NK-92 (cell line): Measurements from ENCODE around the gene TRIM71.
"Not testable (repeated sequence)": the region's sequence is repeated elsewhere in the genome, so short reads cannot be mapped to it uniquely, and the experiment has no call there.

Experiments used
- DNase-seq: peaks from one replicate; lab custom pipeline; 2025; ENCODE audit not compliant: unreplicated experiment; lab: John Stamatoyannopoulos, UW

TRIM71 gene

DNA sequence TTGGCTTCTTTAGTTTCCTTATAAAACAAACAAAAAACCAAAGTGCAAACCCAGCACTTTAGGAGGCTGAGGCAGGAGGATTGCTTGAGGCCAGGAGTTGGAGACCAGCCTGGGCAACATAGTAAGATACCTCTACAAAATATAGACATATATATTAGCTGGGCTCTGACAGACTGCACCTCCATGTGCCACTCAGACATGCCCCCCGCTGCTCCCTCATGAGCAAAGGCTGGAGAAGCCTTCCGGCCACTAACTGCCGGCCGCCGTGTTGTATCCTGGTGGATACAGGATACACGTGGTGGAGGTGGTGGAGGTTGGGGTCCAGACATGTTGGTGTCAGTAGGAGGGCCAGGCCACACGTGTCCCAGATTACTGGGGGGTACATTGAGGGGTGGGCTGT lies 104.3 kb downstream of the TRIM71 start:
- DNase-seq: no peak

DNA sequence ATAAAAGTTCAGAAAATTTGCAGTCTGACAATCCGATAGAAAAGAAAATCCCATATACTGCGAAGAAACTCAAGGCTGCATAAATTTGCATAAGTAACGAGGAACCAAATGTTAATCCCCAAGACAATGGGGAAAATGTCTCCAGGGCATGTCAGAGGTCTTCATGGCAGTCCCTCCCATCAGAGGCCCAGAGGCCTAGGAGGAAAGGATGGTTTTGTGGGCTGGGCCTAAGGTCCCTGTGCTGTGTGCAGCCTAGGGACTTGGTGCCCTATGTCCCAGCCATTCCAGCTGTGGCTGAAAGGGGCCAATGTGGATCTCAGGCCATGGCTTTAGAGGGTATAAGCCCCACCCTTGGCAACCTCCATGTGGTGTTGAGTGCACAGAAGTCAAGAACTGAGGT lies 112.4 kb downstream of the TRIM71 start:
- DNase-seq: no peak

DNA sequence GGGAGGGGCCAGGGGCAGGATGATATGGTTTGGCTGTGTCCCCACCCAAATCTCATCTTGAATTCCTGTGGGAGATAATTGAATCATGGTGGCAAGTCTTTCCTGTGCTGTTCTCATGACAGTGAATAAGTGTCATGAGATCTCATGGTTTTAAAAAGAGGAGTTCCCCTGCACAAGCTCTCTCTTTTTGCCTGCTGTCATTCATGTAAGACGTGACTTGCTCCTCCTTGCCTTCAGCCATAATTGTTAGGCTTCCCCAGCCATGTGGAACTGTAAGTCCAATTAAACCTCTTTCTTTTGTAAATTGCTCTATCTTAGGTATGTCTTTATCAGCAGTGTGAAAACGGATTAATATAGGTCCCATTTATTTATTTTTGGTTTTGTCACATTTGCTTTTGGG lies 113.5 kb downstream of the TRIM71 start:
- not testable (repeated sequence) for DNase-seq

DNA sequence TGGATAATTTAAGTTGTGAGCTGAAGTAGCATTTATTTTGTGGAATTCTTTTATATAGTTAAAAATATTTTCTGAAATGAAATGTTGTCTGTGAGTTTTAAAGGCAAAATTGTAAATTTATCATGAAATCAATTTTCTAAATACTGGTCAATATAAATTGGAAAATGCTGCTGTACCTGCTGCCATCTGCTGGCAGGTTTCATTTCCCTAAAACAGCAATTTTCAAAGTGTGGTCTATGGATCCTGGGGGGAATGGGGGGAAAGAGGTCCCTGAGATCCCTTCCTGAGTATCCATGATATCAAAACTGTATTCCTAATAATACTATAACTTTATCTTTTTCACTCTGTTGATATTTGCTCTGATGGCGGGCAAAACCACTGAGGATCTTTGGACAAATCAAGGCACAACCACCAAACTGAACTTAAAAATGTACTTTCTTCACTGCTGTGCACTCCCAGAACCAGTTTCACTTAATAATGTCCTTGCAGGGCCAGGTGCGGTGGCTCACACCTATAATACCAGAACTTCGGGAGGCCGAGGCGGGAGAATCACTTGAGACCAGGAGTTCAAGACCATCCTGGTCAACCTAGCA lies 116.4 kb downstream of the TRIM71 start:
- no peak for DNase-seq

DNA sequence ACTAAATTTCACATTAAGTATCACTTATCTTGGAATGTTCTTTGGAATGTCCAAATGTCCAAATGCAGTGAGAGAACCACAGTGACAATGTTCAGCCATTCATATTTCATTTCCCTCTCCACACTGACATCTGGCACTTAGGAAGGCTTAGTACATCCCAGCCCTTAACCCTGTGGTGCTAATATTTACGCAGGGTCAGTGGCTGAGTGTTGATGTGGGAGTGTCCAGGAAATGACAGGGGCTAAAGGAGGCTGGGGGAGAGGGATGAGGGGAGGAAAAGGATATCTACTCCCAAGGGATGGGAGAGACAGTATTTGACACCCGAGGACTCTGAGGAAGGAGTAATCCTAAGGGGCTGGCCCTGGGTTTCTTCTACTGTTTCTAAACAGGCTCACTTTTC lies 119.5 kb downstream of the TRIM71 start:
- DNase-seq: no peak

DNA sequence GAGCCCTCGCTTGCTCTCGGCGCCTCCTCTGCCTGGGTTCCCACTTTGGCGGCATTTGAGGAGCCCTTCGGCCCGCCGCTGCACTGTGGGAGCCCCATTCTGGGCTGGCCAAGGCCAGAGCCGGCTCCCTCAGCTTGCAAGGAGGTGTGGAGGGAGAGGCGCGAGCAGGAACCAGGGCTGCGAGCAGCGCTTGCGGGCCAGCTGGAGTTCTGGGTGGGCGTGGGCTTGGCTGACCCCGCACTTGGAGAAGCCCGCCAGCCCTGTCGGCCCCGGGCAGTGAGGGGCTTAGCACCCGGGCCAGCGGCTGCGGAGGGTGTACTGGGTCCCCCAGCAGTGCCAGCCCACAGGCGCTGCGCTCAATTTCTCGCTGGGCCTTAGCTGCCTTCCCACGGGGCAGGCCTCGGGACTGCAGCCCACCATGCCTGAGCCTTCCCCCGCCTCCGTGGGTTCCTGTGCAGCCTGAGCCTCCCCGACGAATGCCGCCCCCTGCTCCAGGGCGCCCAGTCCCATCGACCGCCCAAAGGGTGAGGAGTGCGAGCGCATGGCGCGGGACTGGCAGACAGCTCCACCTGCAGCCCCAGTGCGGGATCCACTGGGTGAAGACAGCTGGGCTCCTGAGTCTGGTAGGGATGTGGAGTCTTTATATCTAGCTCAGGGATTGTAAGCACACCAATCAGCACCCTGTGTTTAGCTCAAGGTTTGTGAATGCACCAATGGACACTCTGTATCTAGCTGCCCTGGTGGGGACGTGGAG lies 121.9 kb downstream of the TRIM71 start:
- not testable (repeated sequence) for DNase-seq

DNA sequence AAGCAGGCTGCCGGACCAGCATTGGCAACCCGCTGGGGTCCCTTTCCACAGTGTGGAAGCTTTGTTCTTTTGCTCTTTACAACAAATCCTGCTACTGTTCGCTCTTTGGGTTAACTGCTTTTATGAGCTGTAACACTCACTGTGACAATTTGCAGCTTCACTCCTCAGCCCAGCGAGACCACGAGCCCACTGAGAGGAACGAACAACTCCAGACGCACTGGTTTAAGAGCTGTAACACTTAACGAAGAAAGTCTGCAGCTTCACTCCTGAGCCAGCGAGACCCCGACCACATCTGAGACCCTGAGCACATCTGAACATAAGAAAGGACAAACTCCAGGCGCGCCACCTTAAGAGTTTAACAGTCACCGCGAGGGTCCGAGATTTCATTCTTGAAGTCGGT lies 122.9 kb downstream of the TRIM71 start:
- no peak for DNase-seq

DNA sequence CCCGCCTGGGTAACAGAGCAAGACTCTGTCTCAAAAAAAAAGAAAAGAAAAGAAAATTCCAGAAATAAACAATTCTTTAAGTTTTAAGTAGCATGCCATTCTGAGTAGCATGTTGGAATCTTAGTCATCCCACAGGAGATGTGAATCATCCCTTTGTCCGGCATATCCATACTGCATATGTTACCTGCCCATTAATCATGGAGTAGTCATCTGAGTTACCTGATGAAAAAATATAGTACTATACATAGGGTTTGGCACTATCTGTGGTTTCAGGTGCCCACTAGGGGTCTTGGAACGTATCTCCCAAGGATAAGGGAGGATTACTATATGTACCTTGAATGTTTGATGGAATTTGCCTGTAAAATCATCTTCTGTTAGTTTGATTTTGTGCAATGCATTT lies 127.3 kb downstream of the TRIM71 start:
- no peak for DNase-seq

DNA sequence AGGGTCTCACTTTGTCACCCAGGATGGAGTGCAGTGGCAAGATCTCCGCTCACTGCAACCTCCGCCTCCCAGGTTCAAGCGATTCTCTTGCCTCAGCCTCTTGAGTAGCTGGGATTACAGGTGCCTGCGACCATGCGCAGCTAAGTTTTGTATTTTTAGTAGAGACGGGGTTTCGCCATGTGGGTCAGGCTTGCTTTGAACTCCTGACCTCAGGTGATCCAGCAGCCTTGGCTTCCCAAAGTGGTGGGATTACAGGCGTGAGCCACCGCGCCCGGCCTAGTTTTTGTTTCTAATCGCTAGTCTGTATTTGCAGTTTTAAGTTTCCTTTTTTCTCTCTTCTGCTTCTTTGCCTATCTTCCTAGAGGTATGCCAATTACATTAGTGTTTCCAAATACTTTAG lies 127.8 kb downstream of the TRIM71 start:
- not testable (repeated sequence) for DNase-seq

DNA sequence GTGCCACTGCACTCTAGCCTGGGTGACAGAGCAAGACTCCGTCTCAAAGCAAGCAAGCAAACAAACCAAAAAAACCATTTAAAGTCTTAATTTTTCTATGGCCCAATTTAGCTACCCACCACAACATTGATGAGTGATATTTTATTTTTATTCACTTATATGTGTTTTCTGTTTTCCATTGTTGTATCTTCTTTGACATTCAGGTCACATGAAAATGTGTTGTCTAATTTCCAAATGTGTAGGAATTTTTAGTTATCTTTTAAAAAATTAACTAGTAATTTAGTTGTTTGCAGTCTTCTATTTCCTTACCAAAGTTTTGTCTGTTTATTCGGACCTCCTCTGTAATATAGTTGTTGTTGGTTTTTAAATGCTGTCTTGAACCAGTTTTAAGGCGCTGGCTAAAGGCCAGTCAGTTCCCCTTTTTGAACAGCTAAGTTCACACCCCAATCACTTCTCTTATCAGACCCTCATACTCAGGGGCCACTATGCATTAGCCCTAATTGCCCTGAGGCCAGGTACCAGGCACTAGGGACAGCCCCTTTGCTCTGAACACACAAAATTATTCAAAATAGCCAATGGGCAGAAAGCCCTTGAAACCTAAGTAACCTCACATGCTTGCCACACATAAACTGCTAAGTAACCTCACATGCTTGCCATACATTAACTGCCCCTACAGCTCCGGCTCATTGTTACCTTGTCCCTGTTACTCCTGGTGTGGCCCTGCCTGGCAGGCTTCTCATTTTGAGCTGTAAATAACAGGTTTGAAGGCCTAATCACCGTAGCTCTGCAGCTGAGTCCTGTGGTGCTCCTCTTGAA lies 129.4 kb downstream of the TRIM71 start:
- DNase-seq: no peak
